Body of pancreas (tissue), 4 donors: ENCODE results near the gene MMAA. TPM values are rescaled to one million over a fixed set of nuclear protein-coding genes. Genes with fewer than 3 reads are reported as not detected.

Experiments
- ATAC-seq: fragments of 150-250 bp; one replicate; pipeline ENCODE4 v1.9.1; 2016
- DNase-seq, 4 donors: peaks; one replicate each; pipeline ENCODE4 v3.0.0-alpha.2; 2019
- H3K27ac ChIP-seq, 4 donors: fragments of 200-600 bp; sonication (generic); 1 replicate in 3 of 4; 2 replicates in 1 of 4; pipeline versions ENCODE4 v1.5.1 to v1.6.1; 2016 to 2019; ENCODE audit warnings: mild to moderate bottlenecking in 1 of 4, mixed read lengths in 1 of 4, moderate library complexity in 1 of 4
- H3K27me3 ChIP-seq, 2 donors: fragments of 200-600 bp; sonication (generic); one replicate each; pipeline ENCODE4 v1.6.0; 2016; ENCODE audit warnings: mild to moderate bottlenecking in 1 of 2
- H3K36me3 ChIP-seq, 2 donors: fragments of 200-600 bp; sonication (generic); replicated peaks in 1 of 2; 2 replicates each; pipeline ENCODE4 v1.5.1; 2016; ENCODE audit warnings: low read depth in 2 of 2; ENCODE audit not compliant: insufficient read depth in 1 of 2
- H3K4me1 ChIP-seq: fragments of 200-600 bp; sonication (generic); one replicate; pipeline ENCODE4 v1.6.0; 2016
- H3K4me3 ChIP-seq, 2 donors: fragments of 200-600 bp; sonication (generic); 1 replicate in 1 of 2; 2 replicates in 1 of 2; pipeline ENCODE4 v1.5.1; 2016 to 2019
- H3K9me3 ChIP-seq, 3 donors: fragments of 200-600 bp; sonication (generic); 1 replicate in 2 of 3; 2 replicates in 1 of 3; pipeline ENCODE4 v1.5.1; 2016
- CTCF ChIP-seq, 7 experiments: fragments of 450-650 bp in 4 of 7; fragments of 200-600 bp in 3 of 7; sonication (generic) in 3 of 7; IDR thresholded peaks; one replicate each; pipeline ENCODE4 v1.5.1; 2016 to 2019; ENCODE audit warnings: antibody characterized with exemption in 7 of 7
- POLR2A ChIP-seq, 3 donors: fragments of 450-650 bp; IDR thresholded peaks; one replicate each; pipeline ENCODE4 v1.6.1; 2016; ENCODE audit warnings: antibody characterized with exemption in 3 of 3, mild to moderate bottlenecking in 2 of 3
- WGBS, 2 donors: methylation state at CpG; one replicate each; pipeline ENCODE4 v1.1.5; 2017; 5-methylcytosine and 5-hydroxymethylcytosine counted together
- intact Hi-C: fragments of 100-400 bp; cut with DNase I; formaldehyde crosslinking; loops from one replicate; pipeline ENCODE4 v1.15.1; 2023
- total RNA-seq, 2 donors: library from RNA; depleted of rRNA; stranded (reverse); fragments of >200 nt; gene quantifications; one replicate each; pipeline ENCODE4 v1.1.0, GENCODE V29; 2016

The MMAA gene
- total RNA-seq, 2 donors from 2014 or later, result 2.1 to 6.9 TPM

GRCh38 chr4:145623831-145624230, 4.6 kb downstream of the MMAA start:
- H3K27me3 ChIP-seq, result no peaks in the 10 kb centered on the region
- H3K9me3 ChIP-seq, result no peaks in the 10 kb centered on the region
- 79 to 88% methylated on average over 1 of the region's 1 CpG for WGBS, 2 donors
- TF ChIP-seq CTCF (IDR thresholded peaks at IDR 0.05) (no peak), POLR2A (IDR thresholded peaks at IDR 0.05) (no peak)
- H3K4me3 ChIP-seq, result no peak overlapping the region
- ATAC-seq (no peak), DNase-seq (no peak)
- intact Hi-C loops, result no loop called here
- peak overlapping the region in 2 of 4 donors; percentile 14 to 35 for H3K27ac ChIP-seq
- H3K4me1 ChIP-seq, result peaks cover 19% of the 10 kb centered on the region
- H3K36me3 ChIP-seq, result no peaks in the 10 kb centered on the region

GRCh38 chr4:145625677-145626622, 6.8 kb downstream of the MMAA start:
- WGBS, 2 donors, result 60 to 67% methylated on average over 10 of the region's 10 CpGs
- no peak for ATAC-seq
- DNase-seq, result no peak
- intact Hi-C loops, result no loop called here
- TF ChIP-seq CTCF (IDR thresholded peaks at IDR 0.05), result no peak
- no peak for TF ChIP-seq POLR2A (IDR thresholded peaks at IDR 0.05)
- Histone ChIP-seq H3K36me3 (no peaks in the 10 kb centered on the region), H3K4me3 (no peak overlapping the region), H3K27me3 (no peaks in the 10 kb centered on the region), H3K9me3 (no peaks in the 10 kb centered on the region), H3K27ac (no peak overlapping the region), H3K4me1 (peaks cover 10% of the 10 kb centered on the region)

GRCh38 chr4:145626623-145626982, 7.4 kb downstream of the MMAA start:
- TF ChIP-seq POLR2A (IDR thresholded peaks at IDR 0.05) (no peak), CTCF (IDR thresholded peaks at IDR 0.05) (no peak)
- DNase-seq (no peak), ATAC-seq (no peak)
- no peak overlapping the region for H3K4me3 ChIP-seq
- no peaks in the 10 kb centered on the region for H3K36me3 ChIP-seq
- H3K4me1 ChIP-seq, result peaks cover 3% of the 10 kb centered on the region
- WGBS, 2 donors, result 80 to 88% methylated on average over 2 of the region's 2 CpGs
- no peak overlapping the region for H3K27ac ChIP-seq
- no peaks in the 10 kb centered on the region for H3K27me3 ChIP-seq
- intact Hi-C loops, result no loop called here
- H3K9me3 ChIP-seq, result no peaks in the 10 kb centered on the region

DNA sequence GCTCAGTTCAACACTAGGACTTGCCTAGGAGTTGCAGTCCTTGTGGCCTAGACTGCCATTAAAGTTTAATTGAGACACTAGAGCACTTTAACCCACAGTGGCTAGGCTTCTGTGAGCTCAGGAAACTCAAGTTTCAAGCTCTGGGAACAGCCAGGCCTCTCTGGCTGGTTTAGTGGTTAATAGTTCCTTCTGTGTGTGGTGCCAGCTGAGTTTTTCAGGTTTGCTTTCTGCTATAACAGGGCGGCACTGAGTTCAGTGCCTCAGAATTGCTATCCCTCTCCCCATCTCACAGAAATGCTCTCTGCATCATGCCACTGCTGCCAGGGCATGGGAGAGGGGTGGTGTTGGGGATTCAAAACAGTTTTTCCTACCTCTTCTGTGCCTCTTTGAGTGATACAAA, 15.9 kb downstream of the MMAA start:
- TF ChIP-seq CTCF (IDR thresholded peaks at IDR 0.05) (no peak), POLR2A (IDR thresholded peaks at IDR 0.05) (no peak)
- intact Hi-C loops, result no loop called here
- no peak for ATAC-seq

DNA sequence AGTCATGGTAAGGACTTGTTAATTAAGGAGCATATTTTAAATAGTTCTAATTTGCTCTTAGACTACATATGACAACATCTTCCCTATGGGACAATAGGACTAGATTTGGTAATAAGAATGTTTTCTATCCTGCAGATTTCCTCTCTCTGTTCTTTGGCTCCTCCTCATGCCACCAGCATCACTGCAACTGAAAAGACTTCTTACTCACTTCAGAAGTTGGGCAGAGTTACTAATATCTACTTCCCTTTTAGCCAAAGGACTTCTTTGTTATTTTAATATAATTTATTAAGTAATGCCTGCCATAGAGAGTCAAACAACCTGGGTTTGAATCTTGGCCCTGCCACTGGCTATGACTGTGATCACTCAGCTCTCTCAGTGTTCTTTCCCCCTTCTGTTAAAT, 16.4 kb downstream of the MMAA start:
- H3K4me3 ChIP-seq, result no peak overlapping the region
- intact Hi-C loops, result no loop called here
- DNase-seq (no peak), ATAC-seq (no peak)
- H3K27ac ChIP-seq, result no peak overlapping the region
- H3K36me3 ChIP-seq, result peaks cover 0 to 5% of the 10 kb centered on the region in 2 donors
- no peaks in the 10 kb centered on the region for H3K9me3 ChIP-seq
- H3K4me1 ChIP-seq, result peaks cover 9% of the 10 kb centered on the region
- H3K27me3 ChIP-seq, result no peaks in the 10 kb centered on the region
- no peak for TF ChIP-seq CTCF (IDR thresholded peaks at IDR 0.05)
- no peak for TF ChIP-seq POLR2A (IDR thresholded peaks at IDR 0.05)

More for the DNA sequence above, 15.9 kb downstream of the MMAA start:
- Histone ChIP-seq H3K36me3 (peaks cover 0 to 3% of the 10 kb centered on the region in 2 donors), H3K27me3 (no peaks in the 10 kb centered on the region), H3K4me3 (no peak overlapping the region), H3K4me1 (peaks cover 9% of the 10 kb centered on the region), H3K9me3 (no peaks in the 10 kb centered on the region), H3K27ac (no peak overlapping the region)
- WGBS, 2 donors, result 89 to 100% methylated on average over 1 of the region's 1 CpG
- no peak for DNase-seq
